HEK293 (cell line): Measurements from ENCODE around the gene SENP1.
A peak's percentile ranks its signal among the peaks of the same experiment; 100 is the strongest.

Experiments used
- CTCF ChIA-PET: fragments of 350-600 bp; formaldehyde crosslinking; extraction: SDS; loops from one replicate; lab custom pipeline; 2021; ENCODE audit warnings: antibody characterized with exemption; lab: Yijun Ruan, JAX
- POLR2A ChIA-PET: fragments of 300-600 bp; formaldehyde crosslinking; extraction: SDS; loops from one replicate; lab custom pipeline; 2020; ENCODE audit warnings: antibody characterized with exemption, inconsistent platforms; lab: Yijun Ruan, JAX
- H3K27ac ChIP-seq: fragments of 200-500 bp; sonication (Bioruptor generic); 2 replicates; pipeline ENCODE4 v1.5.1; 2014; ENCODE audit warnings: low read depth, low read length, control low read depth, inconsistent platforms; ENCODE audit errors: extremely low read depth
- H3K36me3 ChIP-seq, 2 experiments: fragments of 200-500 bp in 1 of 2; sonication (Bioruptor generic) in 1 of 2; 1 replicate in 1 of 2; 2 replicates in 1 of 2; pipeline ENCODE4 v1.5.1; 2014 to 2017; ENCODE audit warnings: inconsistent platforms in 2 of 2, low read length in 2 of 2; ENCODE audit not compliant: control insufficient read depth in 2 of 2, insufficient read depth in 1 of 2
- H3K4me1 ChIP-seq: fragments of 200-500 bp; sonication (Bioruptor generic); 2 replicates; pipeline ENCODE4 v1.5.1; 2014; ENCODE audit warnings: mild to moderate bottlenecking, low read length, inconsistent platforms; ENCODE audit not compliant: control insufficient read depth, insufficient read depth
- H3K4me3 ChIP-seq: 2 replicates; pipeline ENCODE4 v1.5.1; 2011; ENCODE audit warnings: low read depth, mild to moderate bottlenecking, control low read depth, low read length, moderate library complexity
- H3K9me3 ChIP-seq: fragments of 200-500 bp; sonication (Bioruptor generic); 2 replicates; pipeline ENCODE4 v1.5.1; 2014; ENCODE audit warnings: low read depth, low read length, inconsistent platforms; ENCODE audit not compliant: control insufficient read depth, insufficient read depth
- GLIS1 ChIP-seq: fragments of 450-650 bp; formaldehyde crosslinking; IDR thresholded peaks from 2 replicates; pipeline ENCODE4 v1.5.1; 2016; ENCODE audit warnings: missing biosample characterization, missing genetic modification characterization
- MZF1 ChIP-seq: fragments of 450-650 bp; formaldehyde crosslinking; IDR thresholded peaks from 2 replicates; pipeline ENCODE4 v1.5.1; 2017; ENCODE audit warnings: missing biosample characterization, missing genetic modification characterization, borderline replicate concordance
- OSR2 ChIP-seq: fragments of 450-650 bp; formaldehyde crosslinking; IDR thresholded peaks from 2 replicates; pipeline ENCODE4 v1.5.1; 2016; ENCODE audit warnings: missing biosample characterization, missing genetic modification characterization
- SP7 ChIP-seq: fragments of 450-650 bp; formaldehyde crosslinking; IDR thresholded peaks from 2 replicates; pipeline ENCODE4 v1.5.1; 2016; ENCODE audit warnings: missing biosample characterization, missing genetic modification characterization
- ZBTB49 ChIP-seq: fragments of 450-650 bp; formaldehyde crosslinking; IDR thresholded peaks from 2 replicates; pipeline ENCODE4 v1.5.1; 2016; ENCODE audit warnings: missing biosample characterization, missing genetic modification characterization, low read depth
- ZNF121 ChIP-seq: fragments of 450-650 bp; formaldehyde crosslinking; IDR thresholded peaks from 2 replicates; pipeline ENCODE4 v1.5.1; 2016; ENCODE audit warnings: missing biosample characterization, missing genetic modification characterization
- ZNF155 ChIP-seq: fragments of 450-650 bp; formaldehyde crosslinking; IDR thresholded peaks from 2 replicates; pipeline ENCODE4 v1.5.1; 2016; ENCODE audit warnings: missing biosample characterization, missing genetic modification characterization
- ZNF211 ChIP-seq: fragments of 450-650 bp; formaldehyde crosslinking; IDR thresholded peaks from 2 replicates; pipeline ENCODE4 v1.5.1; 2016; ENCODE audit warnings: low read depth, missing biosample characterization, missing genetic modification characterization
- ZNF404 ChIP-seq: fragments of 450-650 bp; formaldehyde crosslinking; IDR thresholded peaks from 2 replicates; pipeline ENCODE4 v1.5.1; 2017; ENCODE audit warnings: missing biosample characterization, missing genetic modification characterization
- ZNF544 ChIP-seq: fragments of 450-650 bp; formaldehyde crosslinking; IDR thresholded peaks from 2 replicates; pipeline ENCODE4 v1.5.0; 2017; ENCODE audit warnings: missing biosample characterization, missing genetic modification characterization
- ZNF549 ChIP-seq: fragments of 450-650 bp; IDR thresholded peaks from 2 replicates; pipeline ENCODE4 v1.5.1; 2018; ENCODE audit warnings: missing biosample characterization, missing genetic modification characterization, mild to moderate bottlenecking, inconsistent platforms, moderate library complexity
- ZNF76 ChIP-seq: fragments of 450-650 bp; formaldehyde crosslinking; IDR thresholded peaks from 2 replicates; pipeline ENCODE4; 2016; ENCODE audit warnings: low read depth, missing biosample characterization, missing genetic modification characterization, borderline replicate concordance
- ZNF837 ChIP-seq: fragments of 450-650 bp; formaldehyde crosslinking; IDR thresholded peaks from 2 replicates; pipeline ENCODE4 v1.5.1; 2016; ENCODE audit warnings: missing biosample characterization, missing genetic modification characterization
- ZSCAN5A ChIP-seq: fragments of 450-650 bp; formaldehyde crosslinking; IDR thresholded peaks from 2 replicates; pipeline ENCODE4 v1.5.1; 2016; ENCODE audit warnings: missing biosample characterization, missing genetic modification characterization
- ZXDB ChIP-seq: fragments of 450-650 bp; formaldehyde crosslinking; IDR thresholded peaks from 2 replicates; pipeline ENCODE4 v1.5.1; 2016; ENCODE audit warnings: missing biosample characterization, missing genetic modification characterization
- TF ChIP-seq, protein P1 (sequence below): fragments of 450-650 bp; formaldehyde crosslinking; IDR thresholded peaks from 2 replicates; pipeline ENCODE4 v1.5.1; 2016; ENCODE audit warnings: missing biosample characterization, missing genetic modification characterization
- TF ChIP-seq, protein P2 (sequence below): fragments of 450-650 bp; formaldehyde crosslinking; IDR thresholded peaks from 2 replicates; pipeline ENCODE4 v1.5.1; 2017; ENCODE audit warnings: missing biosample characterization, missing genetic modification characterization
- TF ChIP-seq, protein P3 (sequence below): fragments of 450-650 bp; IDR thresholded peaks from 2 replicates; pipeline ENCODE4 v1.5.1; 2018; ENCODE audit warnings: missing biosample characterization, missing genetic modification characterization
- TF ChIP-seq, protein P4 (sequence below): fragments of 450-650 bp; formaldehyde crosslinking; IDR thresholded peaks from 2 replicates; pipeline ENCODE4 v1.5.1; 2016; ENCODE audit warnings: missing biosample characterization, missing genetic modification characterization

SENP1 gene

GRCh38 chr12:48075832-48076231, 30.0 kb downstream of the SENP1 start (continued):
- TF ChIP-seq GLIS1 (tag by site-specific recombination) (no peak), ZNF404 (tag by site-specific recombination) (no peak), ZNF76 (tag by site-specific recombination) (no peak)
- TF ChIP-seq, protein P1, sequence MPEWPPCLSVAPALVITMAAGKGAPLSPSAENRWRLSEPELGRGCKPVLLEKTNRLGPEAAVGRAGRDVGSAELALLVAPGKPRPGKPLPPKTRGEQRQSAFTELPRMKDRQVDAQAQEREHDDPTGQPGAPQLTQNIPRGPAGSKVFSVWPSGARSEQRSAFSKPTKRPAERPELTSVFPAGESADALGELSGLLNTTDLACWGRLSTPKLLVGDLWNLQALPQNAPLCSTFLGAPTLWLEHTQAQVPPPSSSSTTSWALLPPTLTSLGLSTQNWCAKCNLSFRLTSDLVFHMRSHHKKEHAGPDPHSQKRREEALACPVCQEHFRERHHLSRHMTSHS (tag by site-specific recombination), result no peak
- TF ChIP-seq, protein P2, sequence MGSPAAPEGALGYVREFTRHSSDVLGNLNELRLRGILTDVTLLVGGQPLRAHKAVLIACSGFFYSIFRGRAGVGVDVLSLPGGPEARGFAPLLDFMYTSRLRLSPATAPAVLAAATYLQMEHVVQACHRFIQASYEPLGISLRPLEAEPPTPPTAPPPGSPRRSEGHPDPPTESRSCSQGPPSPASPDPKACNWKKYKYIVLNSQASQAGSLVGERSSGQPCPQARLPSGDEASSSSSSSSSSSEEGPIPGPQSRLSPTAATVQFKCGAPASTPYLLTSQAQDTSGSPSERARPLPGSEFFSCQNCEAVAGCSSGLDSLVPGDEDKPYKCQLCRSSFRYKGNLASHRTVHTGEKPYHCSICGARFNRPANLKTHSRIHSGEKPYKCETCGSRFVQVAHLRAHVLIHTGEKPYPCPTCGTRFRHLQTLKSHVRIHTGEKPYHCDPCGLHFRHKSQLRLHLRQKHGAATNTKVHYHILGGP (tag by site-specific recombination), result no peak

DNA sequence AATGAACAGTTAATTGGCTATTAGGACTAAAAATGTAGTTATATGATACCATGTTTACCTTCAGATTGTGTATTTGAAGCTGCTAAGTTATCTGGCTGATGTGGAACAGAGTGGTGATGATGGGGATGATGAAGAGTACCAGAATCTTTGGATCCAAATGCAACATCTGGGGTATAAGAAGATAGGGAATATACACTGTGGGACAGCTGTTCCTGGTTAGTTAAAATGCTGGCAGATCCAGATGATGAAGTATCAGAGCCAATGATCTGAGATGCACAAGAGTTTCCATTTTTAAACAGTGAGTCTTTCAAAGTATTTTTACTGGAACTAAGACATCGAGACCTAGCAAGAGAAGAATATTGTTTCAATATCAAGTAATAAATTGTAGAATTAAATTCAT, 31.6 kb downstream of the SENP1 start:
- POLR2A ChIA-PET, result no interaction called here
- Histone ChIP-seq H3K27ac (no peak overlapping the region), H3K4me3 (no peak overlapping the region), H3K4me1 (no peaks in the 10 kb centered on the region), H3K9me3 (no peaks in the 10 kb centered on the region), H3K36me3 (peaks cover 51 to 57% of the 10 kb centered on the region in 2 experiments)
- TF ChIP-seq ZNF544 (tag by site-specific recombination), result no peak
- TF ChIP-seq, protein P3, sequence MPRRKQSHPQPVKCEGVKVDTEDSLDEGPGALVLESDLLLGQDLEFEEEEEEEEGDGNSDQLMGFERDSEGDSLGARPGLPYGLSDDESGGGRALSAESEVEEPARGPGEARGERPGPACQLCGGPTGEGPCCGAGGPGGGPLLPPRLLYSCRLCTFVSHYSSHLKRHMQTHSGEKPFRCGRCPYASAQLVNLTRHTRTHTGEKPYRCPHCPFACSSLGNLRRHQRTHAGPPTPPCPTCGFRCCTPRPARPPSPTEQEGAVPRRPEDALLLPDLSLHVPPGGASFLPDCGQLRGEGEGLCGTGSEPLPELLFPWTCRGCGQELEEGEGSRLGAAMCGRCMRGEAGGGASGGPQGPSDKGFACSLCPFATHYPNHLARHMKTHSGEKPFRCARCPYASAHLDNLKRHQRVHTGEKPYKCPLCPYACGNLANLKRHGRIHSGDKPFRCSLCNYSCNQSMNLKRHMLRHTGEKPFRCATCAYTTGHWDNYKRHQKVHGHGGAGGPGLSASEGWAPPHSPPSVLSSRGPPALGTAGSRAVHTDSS (tag by site-specific recombination), result 0 out of 2 replicates have a peak, but pooled peaks have one; percentile 24
- CTCF ChIA-PET, result interaction anchor here (1.1 kb wide), 1 partner anchor 115 kb away, joined by 3 read pairs; no protein-coding TSS in a partner anchor

DNA sequence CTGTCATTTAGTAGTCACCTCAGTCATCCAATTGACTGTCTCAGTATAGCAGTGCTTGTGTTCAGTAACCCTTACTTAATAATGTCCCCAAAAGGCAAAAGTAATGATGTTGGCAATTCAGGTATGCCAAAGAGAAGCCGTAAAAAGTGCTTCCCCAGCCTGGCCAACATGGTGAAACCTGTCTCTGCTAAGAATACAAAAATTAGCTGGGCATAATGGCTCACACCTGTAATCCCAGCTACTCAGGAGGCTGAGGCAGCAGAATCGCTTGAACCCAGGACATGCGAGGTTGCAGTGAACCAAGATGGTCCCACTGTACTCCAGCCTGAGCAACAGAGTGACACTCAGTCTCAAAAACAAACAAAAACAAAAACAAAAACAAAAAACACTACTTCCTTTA, 33.6 kb downstream of the SENP1 start:
- no peak overlapping the region for H3K4me3 ChIP-seq
- H3K36me3 ChIP-seq, result peaks cover 57 to 61% of the 10 kb centered on the region in 2 experiments
- POLR2A ChIA-PET, result no interaction called here
- H3K9me3 ChIP-seq, result no peaks in the 10 kb centered on the region
- CTCF ChIA-PET, result interaction anchor here (0.6 kb wide), 1 partner anchor 58 kb away, joined by 3 read pairs; no protein-coding TSS in a partner anchor
- TF ChIP-seq ZNF549 (tag by site-specific recombination) (no peak), MZF1 (tag by site-specific recombination) (no peak), ZSCAN5A (tag by site-specific recombination) (no peak), ZNF544 (tag by site-specific recombination) (no peak), ZXDB (tag by site-specific recombination) (no peak)
- no peak overlapping the region for H3K27ac ChIP-seq
- no peaks in the 10 kb centered on the region for H3K4me1 ChIP-seq

GRCh38 chr12:48071808-48072207, 34.1 kb downstream of the SENP1 start:
- CTCF ChIA-PET, result no interaction called here
- Histone ChIP-seq H3K9me3 (no peaks in the 10 kb centered on the region), H3K27ac (no peak overlapping the region), H3K4me3 (no peak overlapping the region), H3K4me1 (no peaks in the 10 kb centered on the region), H3K36me3 (peaks cover 61 to 64% of the 10 kb centered on the region in 2 experiments)
- POLR2A ChIA-PET, result no interaction called here
- TF ChIP-seq, protein P4, sequence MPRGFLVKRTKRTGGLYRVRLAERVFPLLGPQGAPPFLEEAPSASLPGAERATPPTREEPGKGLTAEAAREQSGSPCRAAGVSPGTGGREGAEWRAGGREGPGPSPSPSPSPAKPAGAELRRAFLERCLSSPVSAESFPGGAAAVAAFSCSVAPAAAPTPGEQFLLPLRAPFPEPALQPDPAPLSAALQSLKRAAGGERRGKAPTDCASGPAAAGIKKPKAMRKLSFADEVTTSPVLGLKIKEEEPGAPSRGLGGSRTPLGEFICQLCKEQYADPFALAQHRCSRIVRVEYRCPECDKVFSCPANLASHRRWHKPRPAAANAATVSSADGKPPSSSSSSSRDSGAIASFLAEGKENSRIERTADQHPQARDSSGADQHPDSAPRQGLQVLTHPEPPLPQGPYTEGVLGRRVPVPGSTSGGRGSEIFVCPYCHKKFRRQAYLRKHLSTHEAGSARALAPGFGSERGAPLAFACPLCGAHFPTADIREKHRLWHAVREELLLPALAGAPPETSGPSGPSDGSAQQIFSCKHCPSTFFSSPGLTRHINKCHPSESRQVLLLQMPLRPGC (tag by site-specific recombination), result no peak
- TF ChIP-seq SP7 (tag by site-specific recombination) (no peak), ZNF155 (tag by site-specific recombination) (no peak), OSR2 (tag by site-specific recombination) (no peak), MZF1 (tag by site-specific recombination) (no peak), ZNF121 (tag by site-specific recombination) (no peak), ZBTB49 (tag by site-specific recombination) (no peak), ZNF837 (tag by site-specific recombination) (no peak), ZNF211 (tag by site-specific recombination) (no peak)
- TF ChIP-seq, protein P1 (tag by site-specific recombination), result no peak
